HepG2 (cell line): ENCODE measurements around the gene TRPV2. TPM values are rescaled to one million over a fixed set of nuclear protein-coding genes. Genes with fewer than 3 reads are reported as not detected.
A peak's percentile ranks its signal among the peaks of the same experiment; 100 is the strongest.

Experiments used
- ATAC-seq: fragments of 200-7000 bp; cut with Tn5 transposase; 3 replicates; pipeline ENCODE4 v1.9.1; 2020; ENCODE audit warnings: mild to moderate bottlenecking, moderate library complexity
- BruUV-seq: library from RNA; stranded (reverse); fragments of 400-500 nt; replicated peaks from 2 replicates; lab custom pipeline; 2021; lab: Mats Ljungman, UMichigan
- CTCF ChIA-PET: fragments of 300-600 bp; formaldehyde crosslinking; extraction: SDS; loops from one replicate; lab custom pipeline; 2021; ENCODE audit warnings: low total read pairs, inconsistent platforms, low intra/inter-chr PET ratio; lab: Yijun Ruan, JAX
- POLR2A ChIA-PET: fragments of 350-600 bp; sonication (Branson Sonifier 250); formaldehyde crosslinking; loops from one replicate; lab custom pipeline; 2020; ENCODE audit warnings: antibody characterized with exemption, inconsistent platforms; lab: Yijun Ruan, JAX
- DNase-seq: peaks from one replicate; pipeline ENCODE4 v3.0.0-alpha.2; 2015; ENCODE audit warnings: low spot score
- FAIRE-seq: peaks from 3 replicates; lab custom pipeline; 2011; peaks lifted over from hg19 to GRCh38; lab: Jason Lieb, UNC
- H2AFZ ChIP-seq: one replicate; pipeline ENCODE4 v1.6.1; 2011; ENCODE audit warnings: low read length, inconsistent platforms
- H3K27ac ChIP-seq: fragments of 300-600 bp; 3 replicates; pipeline ENCODE4 v1.8.0; 2011; ENCODE audit warnings: mixed run types, mild to moderate bottlenecking, mixed read lengths, low read length, inconsistent platforms; ENCODE audit not compliant: insufficient read depth; ENCODE audit errors: extremely low read length
- H3K27me3 ChIP-seq, 2 experiments: fragments of 200-600 bp in 1 of 2; 2 replicates in 1 of 2; 3 replicates in 1 of 2; pipeline versions ENCODE4 v1.6.0 to v1.8.0; 2011; ENCODE audit warnings: low read length in 2 of 2, mild to moderate bottlenecking in 2 of 2, moderate library complexity in 2 of 2, inconsistent platforms in 1 of 2; ENCODE audit not compliant: insufficient read depth in 2 of 2, control insufficient read depth in 1 of 2
- H3K36me3 ChIP-seq, 2 experiments: fragments of 200-600 bp in 1 of 2; replicated peaks in 1 of 2; 2 replicates in 1 of 2; 3 replicates in 1 of 2; pipeline versions ENCODE4 v1.5.1 to v1.8.0; 2011; ENCODE audit warnings: low read length in 2 of 2, inconsistent platforms in 1 of 2; ENCODE audit not compliant: insufficient read depth in 2 of 2, control insufficient read depth in 1 of 2
- H3K4me1 ChIP-seq: 2 replicates; pipeline ENCODE4 v1.5.1; 2012; ENCODE audit warnings: low read length, inconsistent platforms; ENCODE audit not compliant: insufficient read depth
- H3K4me2 ChIP-seq: 2 replicates; pipeline ENCODE4 v1.6.0; 2011; ENCODE audit warnings: low read depth, low read length, inconsistent platforms
- H3K4me3 ChIP-seq, 3 experiments: fragments of 200-600 bp in 1 of 3; sonication (generic), shearing (Covaris generic) in 1 of 3; replicated peaks in 1 of 3; 2 replicates each; pipeline ENCODE4 v1.5.1; 2011 to 2016; ENCODE audit warnings: low read length in 3 of 3, inconsistent platforms in 2 of 3, low read depth in 2 of 3, mild to moderate bottlenecking in 2 of 3, control low read depth in 1 of 3, mixed read lengths in 1 of 3; ENCODE audit not compliant: insufficient read depth in 1 of 3
- H3K79me2 ChIP-seq: one replicate; pipeline ENCODE4 v1.6.1; 2011; ENCODE audit warnings: low read length, inconsistent platforms; ENCODE audit not compliant: insufficient read depth
- H3K9ac ChIP-seq: 2 replicates; pipeline ENCODE4 v1.6.0; 2011; ENCODE audit warnings: mild to moderate bottlenecking, low read depth, low read length, inconsistent platforms; ENCODE audit not compliant: insufficient read depth
- H3K9me3 ChIP-seq: 2 replicates; pipeline ENCODE4 v1.5.1; 2012; ENCODE audit warnings: mild to moderate bottlenecking, low read length
- H4K20me1 ChIP-seq: 2 replicates; pipeline ENCODE4 v1.6.0; 2011; ENCODE audit warnings: inconsistent platforms, mild to moderate bottlenecking, low read length, moderate library complexity; ENCODE audit not compliant: insufficient read depth
- HNRNPL ChIP-seq: fragments of 200-400 bp; formaldehyde crosslinking; IDR thresholded peaks from 2 replicates; pipeline ENCODE4 v1.6.1; 2017; ENCODE audit warnings: mild to moderate bottlenecking, low read depth, low read length
- NFIC ChIP-seq: IDR thresholded peaks from 2 replicates; pipeline ENCODE4 v1.6.1; 2012; ENCODE audit warnings: mild to moderate bottlenecking, low read length, inconsistent platforms
- SAP130 ChIP-seq: IDR thresholded peaks from 2 replicates; pipeline ENCODE4 v1.6.1; 2016; ENCODE audit warnings: low read depth
- ZFX ChIP-seq: sonication (generic); formaldehyde crosslinking; IDR thresholded peaks from 2 replicates; pipeline ENCODE4 v1.4.0; 2020; ENCODE audit warnings: mild to moderate bottlenecking, low read depth, missing genetic modification reagents, moderate library complexity
- ZFY ChIP-seq: sonication (generic); formaldehyde crosslinking; IDR thresholded peaks from 2 replicates; pipeline ENCODE4 v1.4.0; 2020; ENCODE audit warnings: missing genetic modification reagents
- ZNF546 ChIP-seq: sonication (generic); formaldehyde crosslinking; conservative IDR thresholded peaks from 2 replicates; pipeline ENCODE4 v1.8.1; 2023; ENCODE audit warnings: mild to moderate bottlenecking, missing genetic modification reagents
- WGBS: methylation state at CpG from one replicate; pipeline ENCODE4 v1.1.6; 2017; ENCODE audit warnings: low lambda C conversion rate; 5-methylcytosine and 5-hydroxymethylcytosine counted together
- in situ Hi-C: cut with HindIII; loops from 2 replicates; pipeline ENCODE4 v1.10.0; 2017; ENCODE audit warnings: low pct_unique_long_range_greater_than_20kb; ENCODE audit not compliant: extremely low pct_ligation_motif_present
- intact Hi-C: fragments of 100-400 bp; cut with micrococcal nuclease; formaldehyde crosslinking; loops from one replicate; pipeline ENCODE4 v1.10.0; 2022; ENCODE audit not compliant: unreplicated experiment
- polyA plus RNA-seq, 8 experiments: library from polyadenylated mRNA; depleted of rRNA in 3 of 8; stranded (reverse) in 7 of 8; unstranded in 1 of 8; fragments of >200 nt; fragmentation: Illumina TruSeq in 4 of 8; extraction: Trizol in 4 of 8; gene quantifications; 2 replicates each; pipeline versions ENCODE4 v1.2.1 to v1.2.3, GENCODE V29; 2011 to 2016; ENCODE audit warnings: low read depth in 4 of 8, missing spikeins in 1 of 8, mixed read lengths in 1 of 8; ENCODE audit not compliant: insufficient read depth in 1 of 8
- total RNA-seq, 5 experiments: library from RNA; depleted of rRNA; stranded (reverse); fragments of >200 nt; fragmentation: Illumina TruSeq; extraction: Trizol; gene quantifications; 2 replicates each; pipeline ENCODE4 v1.2.3, GENCODE V29; 2016; ENCODE audit warnings: low read depth in 1 of 5
- TF ChIP-seq, protein P1 (sequence below): sonication (generic); formaldehyde crosslinking; IDR thresholded peaks from 2 replicates; pipeline ENCODE4 v1.5.1; 2020; ENCODE audit warnings: mild to moderate bottlenecking, missing genetic modification reagents, moderate library complexity
- TF ChIP-seq, protein P2 (sequence below): sonication (generic); formaldehyde crosslinking; IDR thresholded peaks from 2 replicates; pipeline ENCODE4 v1.9.0; 2022; ENCODE audit warnings: missing genetic modification reagents, mild to moderate bottlenecking, borderline replicate concordance

TRPV2 gene
- total and polyA plus RNA-seq, 2 of the 13 experiments (the other 11 are each of a cell fraction or from before 2014, with no cell fraction given), result 13.6 to 21.3 TPM

DNA sequence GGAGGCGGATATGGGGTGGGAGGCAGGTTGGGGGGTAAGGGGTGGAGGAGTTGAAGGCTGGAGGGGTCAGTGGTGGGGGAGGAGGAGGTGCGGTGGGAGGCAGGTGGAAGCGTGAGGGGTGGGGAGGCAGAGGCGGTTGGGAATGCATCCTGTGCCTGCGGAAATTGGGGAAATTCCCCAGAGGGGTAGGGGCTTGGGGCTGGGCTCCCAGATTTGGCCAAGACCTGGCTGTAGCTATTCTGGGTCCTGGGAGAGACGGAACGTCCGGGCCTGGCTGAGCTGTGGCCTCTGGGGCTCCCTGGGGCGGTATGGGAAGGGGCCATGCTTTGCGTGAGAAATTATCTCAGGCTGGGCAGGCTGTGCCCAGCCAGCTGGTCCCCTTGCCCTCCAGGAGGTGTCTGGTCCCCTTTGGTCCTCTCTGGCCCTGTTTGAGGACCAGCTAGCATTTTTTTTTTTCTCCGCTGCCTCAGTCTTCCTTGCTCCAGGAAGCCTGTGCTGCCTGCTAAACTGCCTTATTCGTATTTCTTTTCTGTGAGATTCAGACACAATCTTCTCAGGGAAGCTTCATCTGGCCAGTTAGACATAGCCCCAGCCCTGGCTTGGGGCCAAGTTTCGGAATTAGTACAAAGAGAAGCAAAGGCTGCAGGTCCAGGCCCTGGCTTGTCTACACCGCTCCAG is 7.3 kb upstream of the TRPV2 start:
- Histone ChIP-seq H3K27me3 (no peaks in the 10 kb centered on the region), H3K36me3 (no peaks in the 10 kb centered on the region), H3K79me2 (no peaks in the 10 kb centered on the region), H4K20me1 (no peaks in the 10 kb centered on the region), H3K27ac (peak overlapping the region; percentile 12), H3K9me3 (no peaks in the 10 kb centered on the region), H3K9ac (peak overlapping the region; percentile 37; the same call in 1 of the 2 replicates), H3K4me1 (peaks cover 25% of the 10 kb centered on the region), H3K4me3 (peak overlapping the region; percentile 19 to 58 (median 36); a peak in 5 of 6 replicates), H2AFZ (peak overlapping the region; percentile 69), H3K4me2 (peak overlapping the region; percentile 90)
- ChIA-PET POLR2A (interaction anchor here (0.8 to 1.3 kb wide), 5 partner anchors 9 to 31 kb away, joined by 3 to 12 read pairs (median 5); partner anchors contain the start of gene UBB), CTCF (no interaction called here)
- in situ Hi-C loops, result no loop called here
- no TSS peak for BruUV-seq
- FAIRE-seq (peak; percentile 63), ATAC-seq (peak; percentile 82), DNase-seq (peak; percentile 51)
- intact Hi-C loops, result no loop called here
- WGBS, result 15% methylated on average over 11 of the region's 14 CpGs
- TF ChIP-seq SAP130 (no peak), ZNF546 (no peak), HNRNPL (peak; percentile 72; the same call in 1 of the 2 replicates), ZFY (CRISPR knock-in tag) (0 out of 2 replicates have a peak, but pooled peaks have one; percentile 24), ZFX (CRISPR knock-in tag) (peak; percentile 38; the same call in 1 of the 2 replicates), NFIC (peak; percentile 54; the same call in 1 of the 2 replicates)
- TF ChIP-seq, protein P1, sequence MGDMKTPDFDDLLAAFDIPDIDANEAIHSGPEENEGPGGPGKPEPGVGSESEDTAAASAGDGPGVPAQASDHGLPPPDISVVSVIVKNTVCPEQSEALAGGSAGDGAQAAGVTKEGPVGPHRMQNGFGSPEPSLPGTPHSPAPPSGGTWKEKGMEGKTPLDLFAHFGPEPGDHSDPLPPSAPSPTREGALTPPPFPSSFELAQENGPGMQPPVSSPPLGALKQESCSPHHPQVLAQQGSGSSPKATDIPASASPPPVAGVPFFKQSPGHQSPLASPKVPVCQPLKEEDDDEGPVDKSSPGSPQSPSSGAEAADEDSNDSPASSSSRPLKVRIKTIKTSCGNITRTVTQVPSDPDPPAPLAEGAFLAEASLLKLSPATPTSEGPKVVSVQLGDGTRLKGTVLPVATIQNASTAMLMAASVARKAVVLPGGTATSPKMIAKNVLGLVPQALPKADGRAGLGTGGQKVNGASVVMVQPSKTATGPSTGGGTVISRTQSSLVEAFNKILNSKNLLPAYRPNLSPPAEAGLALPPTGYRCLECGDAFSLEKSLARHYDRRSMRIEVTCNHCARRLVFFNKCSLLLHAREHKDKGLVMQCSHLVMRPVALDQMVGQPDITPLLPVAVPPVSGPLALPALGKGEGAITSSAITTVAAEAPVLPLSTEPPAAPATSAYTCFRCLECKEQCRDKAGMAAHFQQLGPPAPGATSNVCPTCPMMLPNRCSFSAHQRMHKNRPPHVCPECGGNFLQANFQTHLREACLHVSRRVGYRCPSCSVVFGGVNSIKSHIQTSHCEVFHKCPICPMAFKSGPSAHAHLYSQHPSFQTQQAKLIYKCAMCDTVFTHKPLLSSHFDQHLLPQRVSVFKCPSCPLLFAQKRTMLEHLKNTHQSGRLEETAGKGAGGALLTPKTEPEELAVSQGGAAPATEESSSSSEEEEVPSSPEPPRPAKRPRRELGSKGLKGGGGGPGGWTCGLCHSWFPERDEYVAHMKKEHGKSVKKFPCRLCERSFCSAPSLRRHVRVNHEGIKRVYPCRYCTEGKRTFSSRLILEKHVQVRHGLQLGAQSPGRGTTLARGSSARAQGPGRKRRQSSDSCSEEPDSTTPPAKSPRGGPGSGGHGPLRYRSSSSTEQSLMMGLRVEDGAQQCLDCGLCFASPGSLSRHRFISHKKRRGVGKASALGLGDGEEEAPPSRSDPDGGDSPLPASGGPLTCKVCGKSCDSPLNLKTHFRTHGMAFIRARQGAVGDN (CRISPR knock-in tag), result peak; percentile 28; the same call in 1 of the 2 replicates
- TF ChIP-seq, protein P2, sequence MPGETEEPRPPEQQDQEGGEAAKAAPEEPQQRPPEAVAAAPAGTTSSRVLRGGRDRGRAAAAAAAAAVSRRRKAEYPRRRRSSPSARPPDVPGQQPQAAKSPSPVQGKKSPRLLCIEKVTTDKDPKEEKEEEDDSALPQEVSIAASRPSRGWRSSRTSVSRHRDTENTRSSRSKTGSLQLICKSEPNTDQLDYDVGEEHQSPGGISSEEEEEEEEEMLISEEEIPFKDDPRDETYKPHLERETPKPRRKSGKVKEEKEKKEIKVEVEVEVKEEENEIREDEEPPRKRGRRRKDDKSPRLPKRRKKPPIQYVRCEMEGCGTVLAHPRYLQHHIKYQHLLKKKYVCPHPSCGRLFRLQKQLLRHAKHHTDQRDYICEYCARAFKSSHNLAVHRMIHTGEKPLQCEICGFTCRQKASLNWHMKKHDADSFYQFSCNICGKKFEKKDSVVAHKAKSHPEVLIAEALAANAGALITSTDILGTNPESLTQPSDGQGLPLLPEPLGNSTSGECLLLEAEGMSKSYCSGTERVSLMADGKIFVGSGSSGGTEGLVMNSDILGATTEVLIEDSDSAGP (CRISPR knock-in tag), result 0 out of 2 replicates have a peak, but pooled peaks have one; percentile 17
